HUES6 (cell line): ENCODE data around the gene EIF4EBP2.
A peak's percentile ranks its signal among the peaks of the same experiment; 100 is the strongest.

ENCODE experiments used
- H3K27ac ChIP-seq: 2 replicates; pipeline ENCODE4 v1.7.0; 2013; ENCODE audit warnings: low read depth, mild to moderate bottlenecking, low read length, inconsistent platforms
- H3K27me3 ChIP-seq: 2 replicates; pipeline ENCODE4 v1.6.1; 2013; ENCODE audit warnings: low read length; ENCODE audit not compliant: control insufficient read depth, insufficient read depth
- H3K36me3 ChIP-seq: 2 replicates; pipeline ENCODE4 v1.6.1; 2013; ENCODE audit warnings: low read length; ENCODE audit not compliant: control insufficient read depth, insufficient read depth
- H3K4me1 ChIP-seq: 2 replicates; pipeline ENCODE4 v1.6.1; 2013; ENCODE audit warnings: low read length; ENCODE audit not compliant: control insufficient read depth, insufficient read depth
- H3K4me3 ChIP-seq: 2 replicates; pipeline ENCODE4 v1.5.1; 2013; ENCODE audit warnings: low read depth, low read length
- H3K9ac ChIP-seq: one replicate; pipeline ENCODE4 v1.6.1; 2013; ENCODE audit warnings: mild to moderate bottlenecking, low read length
- H3K9me3 ChIP-seq: 2 replicates; pipeline ENCODE4 v1.6.1; 2013; ENCODE audit warnings: low read depth, low read length; ENCODE audit not compliant: control insufficient read depth, insufficient read depth

Gene EIF4EBP2

DNA sequence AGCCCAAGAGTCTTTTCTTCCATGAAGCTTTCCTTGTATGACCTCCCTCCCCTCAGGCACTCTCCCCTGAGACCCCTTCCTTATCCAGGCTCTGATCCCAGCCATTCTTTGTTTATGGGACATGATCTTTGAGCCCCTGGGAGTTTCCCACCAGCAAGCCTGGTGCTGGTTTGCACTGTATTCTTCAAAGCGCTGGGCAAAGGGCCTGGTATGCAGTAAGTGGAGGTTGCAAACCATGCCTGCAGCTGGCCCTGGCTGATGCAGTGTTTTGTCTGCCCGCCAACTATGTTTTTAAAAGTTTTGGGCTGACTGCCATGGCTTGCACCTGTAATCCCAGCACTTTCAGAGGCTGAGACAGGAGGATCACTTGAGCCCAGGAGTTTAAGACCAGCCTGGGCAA lies 44.3 kb downstream of the EIF4EBP2 start:
- Histone ChIP-seq H3K27me3 (no peaks in the 10 kb centered on the region), H3K4me3 (no peak overlapping the region), H3K9me3 (no peaks in the 10 kb centered on the region), H3K4me1 (peaks cover 38% of the 10 kb centered on the region), H3K9ac (no peak overlapping the region), H3K36me3 (no peaks in the 10 kb centered on the region), H3K27ac (no peak overlapping the region)

DNA sequence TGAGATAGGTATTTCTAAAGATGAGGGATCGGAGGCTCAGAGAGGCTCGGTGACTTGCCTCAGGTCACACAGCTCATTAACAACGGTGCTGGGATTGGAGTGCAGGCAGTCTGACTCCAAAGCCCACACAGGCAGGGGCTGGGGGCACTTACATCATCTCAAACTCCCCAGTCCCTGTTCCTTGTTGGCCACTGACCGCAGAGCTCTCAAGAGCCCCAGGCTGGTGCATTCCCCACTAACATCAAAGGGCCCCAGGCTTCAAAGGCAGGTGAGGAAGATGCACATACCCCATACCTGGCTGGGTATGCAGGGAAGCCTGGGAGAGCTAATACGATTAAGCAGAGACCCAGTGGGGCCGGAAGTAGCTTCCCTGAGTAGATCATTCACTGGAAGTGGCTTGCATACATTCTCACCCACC lies 51.3 kb downstream of the EIF4EBP2 start:
- H3K4me1 ChIP-seq, result peaks cover 55% of the 10 kb centered on the region
- H3K4me3 ChIP-seq, result no peak overlapping the region
- peak overlapping the region; percentile 52; the same call in 1 of the 2 replicates for H3K27ac ChIP-seq

DNA sequence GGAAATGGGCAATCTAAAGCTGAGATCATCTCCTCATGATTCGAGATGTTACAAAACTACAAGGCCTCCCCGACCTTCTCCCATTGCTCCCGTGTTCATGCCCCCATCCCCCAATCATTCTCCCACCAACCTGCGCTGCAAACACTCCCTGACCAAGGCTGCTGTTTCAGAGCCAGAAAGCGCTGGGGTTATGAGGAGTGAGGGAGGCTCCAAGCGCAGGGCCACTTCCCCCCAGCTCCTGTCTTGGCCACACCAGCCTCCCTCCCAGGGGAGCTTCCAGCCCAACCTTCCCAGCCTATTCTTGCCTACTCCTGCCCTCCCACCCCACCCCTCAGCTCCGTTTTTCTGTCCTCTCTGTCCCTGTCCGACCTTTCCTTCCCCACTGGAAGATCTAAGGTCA lies 52.2 kb downstream of the EIF4EBP2 start:
- Histone ChIP-seq H3K9me3 (no peaks in the 10 kb centered on the region), H3K4me3 (peak overlapping the region; percentile 36), H3K36me3 (no peaks in the 10 kb centered on the region), H3K4me1 (peaks cover 46% of the 10 kb centered on the region), H3K27ac (peak overlapping the region; percentile 52; the same call in 1 of the 2 replicates), H3K9ac (peak overlapping the region; percentile 64), H3K27me3 (peaks cover 39% of the 10 kb centered on the region)

More for the DNA sequence above, 51.3 kb downstream of the EIF4EBP2 start:
- H3K27me3 ChIP-seq, result peaks cover 37% of the 10 kb centered on the region
- H3K9me3 ChIP-seq, result no peaks in the 10 kb centered on the region
- H3K36me3 ChIP-seq, result no peaks in the 10 kb centered on the region
- peak overlapping the region; percentile 64 for H3K9ac ChIP-seq

DNA sequence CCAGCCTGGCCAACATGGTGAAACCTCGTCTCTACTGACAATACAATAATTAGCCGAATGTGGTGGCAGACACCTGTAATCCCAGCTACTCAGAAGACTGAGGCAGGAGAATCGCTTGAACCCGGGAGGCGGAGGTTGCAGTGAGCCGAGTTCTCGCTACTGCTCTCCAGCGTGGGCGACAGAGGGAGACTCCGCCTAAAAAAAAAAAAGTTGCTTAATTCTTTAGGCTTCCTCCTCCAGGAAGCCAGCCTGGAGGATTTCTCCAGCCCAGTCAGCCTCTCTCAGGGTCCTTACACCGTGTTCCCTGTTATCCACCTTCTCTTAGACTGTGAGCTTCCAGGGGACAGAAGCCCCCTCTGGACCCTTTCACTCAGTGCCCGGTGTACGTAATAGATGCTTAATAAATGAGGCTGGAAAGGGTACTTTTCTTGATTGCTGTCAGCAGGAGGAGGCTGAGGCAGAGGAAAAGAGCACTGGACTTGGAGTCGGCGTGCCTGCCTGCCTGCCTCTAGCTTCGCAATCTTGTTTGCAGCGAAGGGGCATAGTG lies 53.9 kb downstream of the EIF4EBP2 start:
- peaks cover 39% of the 10 kb centered on the region for H3K27me3 ChIP-seq
- peaks cover 44% of the 10 kb centered on the region for H3K4me1 ChIP-seq
- peak overlapping the region; percentile 24; the same call in 1 of the 2 replicates for H3K27ac ChIP-seq
- H3K36me3 ChIP-seq, result no peaks in the 10 kb centered on the region
- peak overlapping the region; percentile 74 for H3K4me3 ChIP-seq
- H3K9ac ChIP-seq, result peak overlapping the region; percentile 94
- H3K9me3 ChIP-seq, result no peaks in the 10 kb centered on the region

DNA sequence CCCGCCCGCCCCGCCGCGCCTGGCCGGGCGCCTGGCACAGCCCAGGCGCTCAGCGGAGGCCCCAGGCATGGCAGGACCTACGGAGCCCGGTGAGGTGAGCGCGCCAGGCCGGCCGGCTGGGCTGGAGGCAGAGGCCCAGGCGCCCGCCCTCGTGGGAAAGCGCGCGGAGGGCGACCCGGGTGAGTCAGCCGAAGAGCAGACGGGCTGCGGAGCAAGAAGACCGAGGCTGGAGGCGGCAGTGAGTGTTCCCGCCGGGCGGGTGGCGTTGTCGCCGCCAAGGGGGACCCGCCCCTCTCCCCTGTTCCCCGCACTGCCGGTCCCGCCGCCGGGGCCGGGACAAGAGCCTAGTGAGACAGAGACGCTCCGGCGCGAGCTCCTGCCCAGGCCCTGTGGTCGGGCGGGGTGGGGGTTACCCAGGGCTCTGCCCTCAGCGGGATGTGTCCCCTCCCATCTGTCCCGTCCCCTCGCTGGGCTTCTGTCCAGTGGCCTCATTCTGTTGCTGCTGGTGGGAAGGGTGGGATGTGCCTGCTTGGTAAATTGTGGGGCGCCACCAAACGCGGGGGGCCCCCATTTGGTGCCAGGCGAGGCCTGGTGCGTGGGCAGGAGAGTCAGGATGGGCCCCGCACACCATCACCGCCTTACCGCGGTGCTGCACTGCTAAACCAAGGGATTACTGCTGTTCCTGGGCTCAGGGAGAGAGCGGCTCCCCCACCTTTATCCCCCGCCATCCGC lies 54.5 kb downstream of the EIF4EBP2 start:
- no peaks in the 10 kb centered on the region for H3K36me3 ChIP-seq
- H3K27ac ChIP-seq, result peak overlapping the region; percentile 24; the same call in 1 of the 2 replicates
- H3K4me3 ChIP-seq, result peak overlapping the region; percentile 74
- no peaks in the 10 kb centered on the region for H3K9me3 ChIP-seq
- H3K27me3 ChIP-seq, result peaks cover 39% of the 10 kb centered on the region
- peak overlapping the region; percentile 94 for H3K9ac ChIP-seq
- H3K4me1 ChIP-seq, result peaks cover 43% of the 10 kb centered on the region

DNA sequence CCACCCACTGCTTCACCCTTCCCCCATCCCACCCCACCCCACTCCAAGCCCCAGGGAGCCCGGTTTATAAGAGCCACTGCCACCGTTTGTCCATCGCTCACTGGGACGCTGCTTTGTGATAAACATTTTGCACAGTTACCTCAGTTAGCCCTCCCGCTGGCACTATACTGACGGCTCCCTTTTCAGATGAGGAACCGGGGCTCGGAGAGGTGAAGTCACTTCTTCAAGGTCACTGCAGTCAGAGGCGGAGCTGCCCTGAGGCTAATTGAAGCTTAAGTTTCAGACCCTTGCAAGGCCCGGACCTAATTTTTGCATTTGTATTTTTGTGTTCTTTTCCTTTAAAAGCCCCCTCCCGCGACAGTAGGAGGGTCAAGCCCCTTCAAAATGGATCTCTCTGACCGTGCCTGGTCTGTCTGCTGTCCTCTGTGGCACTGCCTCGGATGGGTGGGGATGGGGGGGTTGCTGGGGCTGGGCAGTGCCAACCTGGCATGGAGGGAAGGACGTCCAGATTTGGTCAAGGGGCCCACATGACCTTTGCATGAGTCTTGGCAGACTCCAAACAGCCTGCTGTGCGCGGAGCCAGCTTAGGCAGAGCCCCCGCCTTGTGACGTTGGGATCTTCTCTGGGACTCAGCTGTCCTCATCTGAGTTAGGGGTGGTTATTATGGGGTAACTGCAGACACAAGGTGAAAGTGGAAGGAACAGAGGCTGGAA lies 55.3 kb downstream of the EIF4EBP2 start:
- no peaks in the 10 kb centered on the region for H3K9me3 ChIP-seq
- H3K9ac ChIP-seq, result peak overlapping the region; percentile 94
- H3K36me3 ChIP-seq, result no peaks in the 10 kb centered on the region
- peaks cover 39% of the 10 kb centered on the region for H3K27me3 ChIP-seq
- peaks cover 37% of the 10 kb centered on the region for H3K4me1 ChIP-seq
- H3K4me3 ChIP-seq, result peak overlapping the region; percentile 74
- peak overlapping the region; percentile 4; the same call in 1 of the 2 replicates for H3K27ac ChIP-seq

DNA sequence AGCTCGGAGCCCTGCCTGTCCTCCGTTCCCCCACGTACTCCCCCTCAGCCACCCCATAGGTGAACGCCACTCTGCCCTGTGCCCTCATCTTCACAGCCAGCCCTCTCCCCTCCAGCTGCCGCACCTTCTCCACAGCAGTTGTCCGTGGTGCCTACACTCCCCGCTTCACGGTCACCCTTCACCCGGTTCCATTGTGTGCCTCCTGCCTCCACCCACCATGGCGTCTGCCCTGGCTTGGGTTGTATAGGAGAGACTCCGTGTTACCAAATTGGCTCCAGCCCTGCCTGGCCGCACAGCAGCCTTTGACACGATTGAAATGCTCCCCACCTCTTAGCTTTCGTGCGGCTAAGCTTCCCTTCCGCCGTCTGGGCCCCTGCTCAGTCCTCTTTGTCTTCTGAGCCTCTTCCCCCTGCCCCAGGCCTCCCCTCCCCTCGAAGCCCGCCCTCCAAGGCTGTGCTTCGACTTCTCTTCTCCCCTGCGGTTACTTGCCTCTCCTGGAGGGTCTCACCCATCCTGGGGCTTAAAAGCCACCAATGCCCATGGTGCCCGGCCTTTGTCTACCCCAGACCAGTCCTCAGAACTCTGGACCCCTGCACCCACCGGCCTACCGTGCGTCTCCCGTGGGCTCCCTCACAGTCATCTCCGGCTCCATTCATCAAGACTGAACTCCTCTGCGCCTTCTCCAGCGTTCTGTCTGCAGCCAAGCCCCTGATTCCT lies 56.0 kb downstream of the EIF4EBP2 start:
- H3K27me3 ChIP-seq, result peaks cover 39% of the 10 kb centered on the region
- peaks cover 33% of the 10 kb centered on the region for H3K4me1 ChIP-seq
- H3K9me3 ChIP-seq, result no peaks in the 10 kb centered on the region
- peak overlapping the region; percentile 94 for H3K9ac ChIP-seq
- H3K36me3 ChIP-seq, result no peaks in the 10 kb centered on the region
- H3K4me3 ChIP-seq, result peak overlapping the region; percentile 74
- peak overlapping the region; percentile 4; the same call in 1 of the 2 replicates for H3K27ac ChIP-seq

DNA sequence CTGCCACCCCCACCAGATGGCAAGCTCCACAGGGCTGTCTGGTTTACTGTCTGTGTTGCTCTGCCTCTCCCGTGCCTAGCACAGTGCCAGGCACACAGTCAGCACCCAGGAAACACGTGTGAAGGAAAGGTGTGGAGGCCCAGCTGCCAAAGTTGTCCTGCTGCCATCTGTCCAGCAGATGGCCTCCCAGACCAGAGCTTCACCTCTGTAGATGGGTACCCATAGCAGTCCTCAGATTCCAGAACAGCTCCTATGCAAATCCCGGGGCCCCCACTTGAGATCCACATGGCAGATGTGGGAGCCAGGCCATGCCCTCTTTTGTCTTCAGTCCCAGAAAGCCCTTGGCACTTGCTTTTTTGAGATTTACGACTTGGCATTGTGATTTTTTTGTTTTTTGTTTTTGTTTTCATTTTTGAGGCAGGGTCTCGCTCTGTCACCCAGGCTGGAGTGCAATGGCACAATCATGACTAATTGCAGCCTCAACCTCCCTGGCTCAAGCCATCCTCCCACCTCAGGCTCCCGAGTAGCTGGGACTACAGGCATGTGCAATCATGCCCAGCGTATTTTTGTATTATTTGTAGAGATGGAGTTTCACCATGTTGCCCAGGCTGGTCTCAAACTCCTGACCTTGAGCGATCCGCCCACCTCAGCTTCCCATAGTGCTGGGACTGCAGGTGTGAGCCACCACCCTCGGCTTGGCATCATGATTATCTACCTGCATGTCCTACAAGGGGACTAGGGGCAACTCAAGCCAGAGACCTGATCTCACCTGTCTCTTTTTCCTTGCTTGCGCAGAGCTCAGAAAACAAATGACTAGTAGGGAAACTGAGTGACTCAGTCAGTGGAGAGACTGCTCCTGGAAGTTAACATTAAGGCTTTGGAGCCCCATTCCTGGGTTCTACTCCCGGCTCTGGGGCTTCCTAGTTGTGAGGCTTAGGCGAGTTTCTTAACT lies 57.7 kb downstream of the EIF4EBP2 start:
- Histone ChIP-seq H3K27me3 (peaks cover 31% of the 10 kb centered on the region), H3K9me3 (no peaks in the 10 kb centered on the region), H3K9ac (no peak overlapping the region), H3K36me3 (no peaks in the 10 kb centered on the region), H3K27ac (no peak overlapping the region), H3K4me3 (no peak overlapping the region), H3K4me1 (peaks cover 23% of the 10 kb centered on the region)

DNA sequence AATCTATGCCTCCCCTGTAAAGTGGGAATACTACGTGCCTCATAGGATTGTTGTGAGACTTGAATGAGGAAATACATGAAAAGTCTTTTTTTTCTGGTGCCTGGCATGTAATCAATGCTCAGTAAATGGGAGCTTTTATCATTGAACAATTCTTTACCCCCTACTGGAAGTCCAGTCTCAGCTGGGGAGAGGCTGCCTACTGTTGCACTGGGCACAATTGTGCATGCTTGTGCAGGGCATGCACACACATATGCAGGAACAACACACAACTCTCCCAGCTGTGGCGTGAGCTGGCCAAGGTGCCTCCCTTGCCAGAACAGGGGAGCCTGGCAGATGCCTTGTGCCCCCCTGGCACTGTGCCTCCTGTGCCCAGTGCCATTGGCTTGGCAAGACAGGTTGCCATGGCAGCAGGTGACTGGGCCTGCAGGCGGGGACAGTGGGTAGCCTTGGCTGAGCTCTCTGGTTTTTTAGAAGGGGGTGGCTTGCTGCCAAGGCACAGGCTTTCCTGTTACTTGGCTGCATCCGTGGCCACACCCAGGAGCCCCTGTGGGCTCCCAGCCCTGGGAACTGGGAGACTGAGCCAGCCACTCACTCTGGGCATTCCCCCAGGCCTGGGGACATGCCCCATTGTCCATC lies 58.5 kb downstream of the EIF4EBP2 start:
- peaks cover 19% of the 10 kb centered on the region for H3K4me1 ChIP-seq
- no peak overlapping the region for H3K4me3 ChIP-seq
- no peaks in the 10 kb centered on the region for H3K9me3 ChIP-seq
- peaks cover 26% of the 10 kb centered on the region for H3K27me3 ChIP-seq
- no peaks in the 10 kb centered on the region for H3K36me3 ChIP-seq
- H3K9ac ChIP-seq, result no peak overlapping the region
- no peak overlapping the region for H3K27ac ChIP-seq
